DMS 273 (cell line): ENCODE data around the gene SNRPA1.
A peak's percentile ranks its signal among the peaks of the same experiment; 100 is the strongest.

Source experiments
- DNase-seq: peaks from one replicate; lab custom pipeline; 2025; ENCODE audit not compliant: unreplicated experiment; lab: John Stamatoyannopoulos, UW

The SNRPA1 gene

DNA sequence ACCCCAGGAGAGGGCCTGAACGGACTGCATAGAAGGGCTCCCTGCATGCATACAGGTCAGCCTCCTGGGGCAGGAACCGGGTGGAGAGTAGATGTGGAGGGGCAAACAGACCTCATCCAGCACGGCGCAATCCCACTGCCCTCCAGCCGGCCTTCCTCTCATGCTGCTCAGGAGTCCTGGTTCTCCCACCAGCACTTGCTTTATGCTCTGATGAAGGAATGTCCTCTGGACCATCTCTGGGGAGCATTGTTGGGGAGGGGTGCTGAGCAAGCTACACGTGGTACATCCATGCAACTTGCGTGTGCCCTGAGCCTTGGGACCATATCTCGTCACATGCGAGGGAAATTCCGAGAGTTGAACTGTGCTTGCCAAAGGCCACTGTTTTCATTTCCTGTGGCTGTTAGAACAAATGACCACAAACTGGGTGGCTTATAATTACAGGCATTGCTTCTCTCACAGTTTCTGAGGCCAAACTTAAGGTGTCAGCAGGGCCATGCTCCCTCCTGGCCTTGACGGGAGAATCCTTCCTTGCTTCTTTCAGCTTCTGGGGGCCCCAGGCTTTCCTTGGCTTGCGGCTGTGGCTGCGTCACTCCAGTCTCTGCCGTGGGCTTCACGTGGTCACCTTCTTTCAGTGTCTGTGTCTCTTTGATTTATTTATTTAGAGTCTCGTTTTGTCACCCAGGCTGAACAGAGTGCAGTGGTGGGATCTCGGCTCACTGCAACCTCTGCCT lies 30.0 kb downstream of the SNRPA1 start:
- DNase-seq = no peak

DNA sequence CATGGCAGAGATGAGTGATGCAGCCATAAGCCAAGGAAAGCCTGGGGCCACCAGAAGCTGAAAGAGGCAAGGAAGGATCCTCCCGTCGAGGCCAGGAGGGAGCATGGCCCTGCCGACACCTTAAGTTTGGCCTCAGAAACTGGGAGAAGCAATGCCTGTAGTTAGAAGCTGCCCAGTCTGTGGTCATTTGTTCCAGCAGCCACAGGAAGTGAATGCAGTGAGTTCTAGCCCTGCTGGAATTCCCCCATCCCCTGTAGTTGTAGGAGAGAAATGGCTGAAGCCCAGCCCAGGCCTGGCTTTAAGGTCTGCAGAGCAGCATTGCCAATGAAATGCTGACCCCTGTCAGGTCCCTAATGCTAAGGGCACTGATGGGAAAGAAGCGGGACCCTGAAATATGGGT lies 31.0 kb downstream of the SNRPA1 start:
- DNase-seq = no peak

DNA sequence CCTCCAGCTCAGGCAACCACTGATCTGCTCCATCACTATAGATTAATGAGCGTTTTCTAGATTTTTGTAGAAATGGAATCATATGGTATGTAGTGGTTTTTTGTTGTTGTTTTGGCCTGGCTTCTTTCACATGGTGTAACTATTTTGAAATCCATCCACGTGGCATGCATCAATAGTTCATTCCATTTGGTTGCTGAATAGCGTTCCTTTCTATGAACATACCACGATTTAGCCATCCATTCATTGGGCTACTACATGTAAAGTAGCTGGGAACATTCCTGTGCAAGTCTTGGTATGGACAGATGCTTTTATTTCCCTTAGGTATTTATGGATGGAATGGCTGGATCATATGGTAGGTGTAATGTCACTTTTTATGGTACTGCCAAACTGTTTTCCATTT lies 32.5 kb downstream of the SNRPA1 start:
- no peak for DNase-seq

DNA sequence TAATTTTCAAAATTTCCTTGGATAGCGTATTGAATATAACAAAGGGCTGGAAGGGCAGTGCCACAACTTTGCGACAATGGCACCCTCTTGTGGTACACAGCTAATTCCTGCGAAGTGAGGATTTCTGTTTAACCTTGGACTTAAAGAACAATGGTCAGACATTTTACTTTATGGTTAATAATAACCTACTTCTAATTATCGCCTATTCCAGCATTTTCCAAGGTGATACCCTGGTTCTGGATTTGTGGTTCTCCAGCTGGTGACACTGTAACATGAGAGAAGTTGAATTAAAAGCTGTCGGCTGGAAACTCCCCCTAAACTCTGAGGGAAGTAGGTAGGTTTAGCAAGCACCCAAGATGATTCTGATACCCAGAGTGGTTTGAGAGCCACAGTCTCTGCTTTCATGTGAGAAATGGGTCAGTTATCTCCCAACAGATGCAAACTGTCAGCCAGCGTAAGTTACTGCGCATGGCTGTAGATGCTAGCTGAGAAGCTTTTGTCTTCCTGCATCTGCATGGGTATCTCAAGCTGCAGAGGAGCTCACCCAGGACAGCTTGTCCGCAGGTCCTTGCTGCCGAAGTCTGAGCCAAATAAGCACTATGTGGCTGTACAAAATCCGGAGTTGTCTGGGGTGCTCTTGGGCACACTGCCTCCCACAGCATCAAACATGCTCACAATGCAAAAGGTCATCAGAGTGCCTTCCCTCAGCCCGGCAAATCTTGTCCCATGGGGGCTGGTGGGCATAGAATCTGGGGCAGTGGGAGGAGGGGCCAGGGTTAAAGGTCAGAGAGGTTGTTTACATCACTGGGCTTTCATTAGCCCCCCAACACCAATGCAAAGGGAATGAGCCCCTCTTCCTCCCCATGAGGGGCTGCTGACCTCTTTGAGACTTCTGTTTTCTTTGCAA lies 36.6 kb downstream of the SNRPA1 start:
- peak; percentile 65 for DNase-seq

DNA sequence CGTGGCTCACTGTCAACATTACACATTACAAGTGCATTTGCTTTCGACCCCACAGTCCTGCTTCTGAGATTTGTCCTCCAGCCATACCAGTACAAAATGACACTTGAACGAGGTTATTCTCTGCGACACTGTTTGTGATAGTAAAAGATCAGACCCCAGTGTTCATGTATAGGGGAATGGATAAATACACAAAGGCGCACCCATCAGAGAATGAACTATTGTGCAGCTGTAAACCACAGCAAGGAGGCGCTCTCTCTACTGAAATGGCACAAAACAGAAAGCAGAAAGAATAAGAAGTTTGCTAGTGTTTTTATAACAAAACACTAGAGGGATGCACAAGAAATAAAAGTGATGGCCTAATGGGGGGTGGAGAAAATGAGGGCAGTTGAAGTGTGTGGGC lies 38.3 kb downstream of the SNRPA1 start:
- DNase-seq = peak; percentile 12

DNA sequence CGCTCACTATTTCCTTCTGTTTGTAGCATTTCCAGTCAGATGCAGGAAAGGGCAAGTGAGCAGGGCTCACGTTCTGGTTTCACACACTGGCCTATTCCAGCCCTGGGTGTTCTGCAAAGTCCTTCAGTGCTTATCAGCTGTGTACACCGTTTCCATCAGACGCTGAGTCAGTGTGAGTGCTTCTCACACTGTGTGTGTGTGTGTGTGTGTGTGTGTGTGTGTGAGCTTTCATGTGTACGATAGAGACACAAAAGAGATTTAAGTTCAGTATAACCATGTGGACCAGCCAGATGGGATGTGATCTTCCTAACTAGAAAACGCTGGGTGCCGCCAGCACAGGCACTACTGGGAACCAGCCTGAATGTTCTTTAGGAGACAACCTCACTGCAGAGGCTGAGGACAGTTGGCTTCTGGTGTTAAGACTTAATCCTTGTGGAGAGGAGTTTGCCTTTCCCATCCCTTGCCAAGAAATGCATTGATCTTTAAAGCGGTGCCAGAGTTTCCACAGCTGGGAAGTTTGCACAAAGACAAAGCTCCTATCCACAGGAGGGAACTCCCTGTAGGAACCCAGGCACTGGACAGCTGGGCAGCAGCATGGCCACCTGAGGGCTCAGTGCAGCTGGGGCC lies 39.3 kb downstream of the SNRPA1 start:
- DNase-seq = peak; percentile 68

DNA sequence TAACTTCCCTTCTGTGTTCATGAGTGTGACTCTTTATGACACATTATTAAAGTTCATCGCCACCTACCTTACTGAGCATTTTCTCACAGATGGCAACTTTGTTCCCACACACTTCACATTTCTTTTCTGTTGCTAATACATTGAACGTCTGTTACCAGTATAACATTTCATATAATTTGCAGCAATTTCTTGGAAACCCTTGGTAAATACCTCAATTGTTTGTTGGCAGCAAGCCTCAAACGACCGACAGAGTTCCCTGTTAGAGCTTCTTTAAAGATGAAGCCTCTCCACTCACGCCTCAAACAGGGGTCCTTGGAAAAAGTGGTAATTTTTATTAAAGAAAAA lies 40.0 kb downstream of the SNRPA1 start:
- peak; percentile 55 for DNase-seq

DNA sequence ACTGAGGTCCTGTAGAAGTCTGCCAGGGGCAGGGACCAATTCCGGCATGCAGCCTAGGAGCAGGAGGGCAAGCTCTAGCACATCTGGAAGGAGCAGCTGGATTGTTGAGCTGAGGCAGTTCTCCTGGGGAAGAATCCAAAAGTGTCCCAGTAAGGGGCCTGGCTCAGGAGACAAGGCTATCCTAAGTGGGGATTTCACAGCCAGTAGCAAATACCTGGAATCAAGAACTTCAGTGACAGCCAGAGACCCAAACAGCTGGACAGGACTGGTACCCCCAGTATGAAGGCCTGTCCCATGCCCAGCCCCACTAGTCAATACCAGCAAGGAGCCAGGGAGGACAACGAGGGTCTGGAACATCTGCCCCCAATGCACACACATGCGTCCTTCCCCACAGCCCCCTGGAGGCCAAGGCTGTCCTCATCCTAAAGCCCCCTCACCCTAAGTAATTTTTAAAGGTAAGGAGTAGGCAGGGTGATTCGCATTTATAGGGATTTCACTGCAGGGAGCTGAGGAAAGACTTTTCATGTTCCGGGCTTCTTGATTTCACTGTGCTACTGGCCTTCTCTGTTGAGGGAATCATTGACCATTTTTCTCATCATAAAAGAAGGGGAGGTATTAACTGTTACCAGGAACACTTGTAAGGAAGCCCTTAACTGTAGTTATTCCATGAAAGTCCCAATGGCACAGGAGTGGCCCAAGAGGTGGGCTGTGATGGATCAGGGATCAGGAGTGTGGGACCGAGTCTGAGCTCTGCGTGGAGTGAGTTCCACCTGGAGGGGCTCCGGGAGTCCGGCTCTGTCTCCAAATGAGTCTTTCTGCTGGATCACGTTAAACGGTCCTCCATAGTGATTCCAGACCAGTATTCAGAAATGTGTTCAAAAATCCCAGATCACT lies 40.6 kb downstream of the SNRPA1 start:
- DNase-seq = no peak

DNA sequence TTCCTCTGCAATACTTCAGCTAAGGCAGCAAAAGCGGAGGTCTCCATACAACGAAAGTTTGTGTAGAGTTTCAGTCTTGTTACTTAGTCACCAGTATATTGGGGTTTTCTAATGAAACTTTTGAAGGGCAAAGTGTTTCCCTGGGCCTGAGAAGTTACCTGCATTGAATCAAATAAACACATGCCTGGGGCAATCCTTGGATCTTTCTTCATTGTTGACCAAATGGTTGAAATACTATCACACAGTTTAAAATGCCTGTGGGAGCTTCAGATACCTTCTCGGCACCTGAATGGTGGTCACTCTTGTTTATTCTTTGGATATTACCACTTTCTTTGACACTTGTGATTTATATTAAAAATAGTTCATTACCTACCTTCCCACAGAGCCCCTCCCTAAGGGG lies 42.2 kb downstream of the SNRPA1 start:
- no peak for DNase-seq

DNA sequence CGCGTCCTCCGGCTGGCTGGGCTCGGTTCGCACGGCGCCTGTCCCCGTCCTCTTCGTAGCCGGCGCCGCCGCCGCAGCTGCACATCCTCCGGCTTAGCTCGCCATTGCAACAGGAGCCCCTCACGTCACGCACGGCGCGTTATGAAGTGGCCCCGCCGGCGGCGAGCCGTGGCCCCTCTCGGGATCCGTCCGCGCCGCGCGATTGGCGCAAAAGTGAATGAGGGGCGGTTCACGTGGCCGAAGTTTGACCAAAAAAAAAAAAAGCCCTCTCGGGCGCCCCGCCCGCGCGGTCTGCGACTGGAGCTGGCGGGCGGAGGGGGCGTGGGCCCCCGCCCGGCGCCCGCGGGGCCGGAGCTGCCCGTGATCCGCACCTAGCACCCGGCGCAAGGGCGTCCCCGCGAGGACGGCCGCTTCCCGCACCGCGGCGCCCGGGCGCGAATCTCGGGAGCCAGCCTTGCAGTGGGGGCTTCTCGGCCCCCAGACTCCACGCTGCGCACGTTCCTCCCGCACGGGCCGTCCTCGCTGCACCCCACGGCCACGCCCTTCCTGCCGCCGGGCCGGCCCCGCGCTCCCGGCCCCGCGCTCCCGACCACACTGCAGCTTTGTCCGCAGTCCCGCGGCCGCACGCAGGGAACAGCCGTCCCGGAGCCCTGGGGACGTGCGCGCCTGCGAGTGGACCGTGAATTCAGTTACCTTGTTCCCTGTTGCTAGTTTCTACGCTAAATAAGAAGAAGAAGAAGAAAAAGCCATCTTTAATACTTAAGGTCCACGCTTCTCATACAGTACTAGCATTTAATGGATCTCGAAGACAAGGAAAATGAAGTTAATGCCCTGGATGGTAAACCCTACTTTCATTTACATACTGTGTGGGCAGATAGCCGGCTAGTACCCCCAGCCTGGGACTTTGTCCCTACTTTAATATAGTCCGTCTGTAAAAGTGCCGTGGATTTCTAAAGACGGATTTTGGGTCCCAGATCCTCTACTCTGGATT lies 42.9 kb downstream of the SNRPA1 start, which contains the start of gene CHSY1:
CHSY1 (minus strand) TSS at position 219 of the 991 bp plus-strand sequence. CDS start 592 bp downstream, outside the sequence.
- peak; percentile 87 for DNase-seq

DNA sequence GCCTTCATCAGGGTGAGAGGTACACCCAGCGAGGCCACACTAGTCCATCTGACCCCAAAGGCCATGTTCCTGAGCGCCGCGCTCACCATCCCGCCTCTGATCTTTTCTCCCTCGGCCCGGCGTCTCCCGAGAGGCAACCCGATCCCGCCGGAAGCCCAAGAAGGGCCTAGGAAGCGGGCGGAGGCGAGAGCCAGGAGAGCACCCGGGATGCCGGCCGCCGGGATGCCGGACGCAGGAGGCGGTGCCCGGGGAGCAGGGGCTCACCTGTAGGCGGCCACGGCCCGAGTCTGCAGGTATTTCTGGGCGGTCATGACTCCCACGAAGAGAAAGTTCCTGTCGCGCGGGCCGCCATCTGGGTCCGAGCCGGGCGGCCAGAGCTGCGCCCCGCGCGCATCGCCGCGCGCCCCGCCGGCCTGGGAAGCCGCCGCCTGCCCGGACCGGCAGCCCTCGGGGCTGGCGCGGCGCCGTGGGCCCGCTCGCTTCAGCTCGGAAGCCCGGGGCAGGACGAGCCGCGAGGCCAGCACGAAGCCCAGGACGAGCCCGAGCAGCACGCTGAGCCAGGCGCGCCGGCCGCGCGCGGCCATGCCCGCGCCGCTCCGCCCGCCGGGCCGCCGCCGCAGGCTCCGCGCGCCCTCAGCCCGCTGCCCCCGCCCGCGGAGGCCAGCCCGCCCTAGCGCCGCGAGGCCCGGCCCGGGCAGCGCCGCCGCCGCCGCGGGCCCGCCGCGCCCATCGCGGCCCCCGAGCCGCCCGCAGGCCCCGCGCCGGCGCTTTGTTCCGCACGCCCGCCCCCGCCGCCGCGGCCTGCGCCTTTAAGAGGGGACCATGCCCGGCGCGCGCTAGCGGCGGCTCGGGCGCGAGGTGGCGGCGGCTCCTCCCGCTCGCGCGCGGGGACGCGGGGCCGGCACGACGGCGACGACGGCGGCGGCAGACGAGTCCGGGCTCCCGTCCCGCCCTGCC lies 43.9 kb downstream of the SNRPA1 start:
- peak; percentile 80 for DNase-seq

DNA sequence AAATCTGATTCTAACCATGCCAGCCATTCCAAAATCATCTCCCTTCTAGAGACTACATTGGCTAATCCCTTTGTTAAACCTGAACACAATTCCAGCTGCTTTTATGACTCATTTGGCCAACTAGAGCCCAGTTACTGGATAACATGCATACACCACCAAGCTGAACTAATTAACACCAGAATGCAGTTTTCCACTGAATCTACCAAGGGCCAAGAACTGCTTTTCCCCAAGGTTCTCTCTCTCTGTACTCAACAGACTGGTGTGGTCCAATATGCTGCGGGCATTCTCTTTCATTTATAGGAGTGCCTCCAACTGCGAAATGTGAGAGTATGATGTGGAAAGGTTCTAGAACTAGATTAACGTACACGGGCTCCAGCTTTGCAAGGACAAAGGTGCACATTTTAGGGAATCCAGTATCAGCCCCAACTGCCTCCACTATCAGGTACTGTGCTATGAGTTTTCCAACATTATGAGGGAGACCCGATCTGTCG lies 44.7 kb downstream of the SNRPA1 start:
- DNase-seq = peak; percentile 37

DNA sequence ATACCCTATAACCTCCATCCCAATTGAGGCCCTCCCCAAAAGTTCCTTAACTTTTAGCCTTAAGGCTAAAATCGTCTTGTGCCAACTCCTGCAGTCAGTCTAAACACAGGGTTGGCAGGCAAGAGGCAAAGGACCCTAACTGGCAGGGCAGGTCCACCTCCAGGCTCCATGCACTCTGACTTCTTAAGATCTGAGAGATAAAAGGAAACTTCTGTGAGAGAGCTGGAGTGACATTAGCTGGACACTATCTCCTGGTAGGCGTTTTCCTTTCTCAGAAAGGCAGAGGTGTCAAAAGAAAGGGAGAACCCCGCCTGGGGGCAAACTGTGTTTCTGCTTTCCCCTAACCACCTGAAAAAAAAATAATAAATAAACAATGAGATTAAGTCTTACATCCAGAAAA lies 46.8 kb downstream of the SNRPA1 start:
- no peak for DNase-seq

DNA sequence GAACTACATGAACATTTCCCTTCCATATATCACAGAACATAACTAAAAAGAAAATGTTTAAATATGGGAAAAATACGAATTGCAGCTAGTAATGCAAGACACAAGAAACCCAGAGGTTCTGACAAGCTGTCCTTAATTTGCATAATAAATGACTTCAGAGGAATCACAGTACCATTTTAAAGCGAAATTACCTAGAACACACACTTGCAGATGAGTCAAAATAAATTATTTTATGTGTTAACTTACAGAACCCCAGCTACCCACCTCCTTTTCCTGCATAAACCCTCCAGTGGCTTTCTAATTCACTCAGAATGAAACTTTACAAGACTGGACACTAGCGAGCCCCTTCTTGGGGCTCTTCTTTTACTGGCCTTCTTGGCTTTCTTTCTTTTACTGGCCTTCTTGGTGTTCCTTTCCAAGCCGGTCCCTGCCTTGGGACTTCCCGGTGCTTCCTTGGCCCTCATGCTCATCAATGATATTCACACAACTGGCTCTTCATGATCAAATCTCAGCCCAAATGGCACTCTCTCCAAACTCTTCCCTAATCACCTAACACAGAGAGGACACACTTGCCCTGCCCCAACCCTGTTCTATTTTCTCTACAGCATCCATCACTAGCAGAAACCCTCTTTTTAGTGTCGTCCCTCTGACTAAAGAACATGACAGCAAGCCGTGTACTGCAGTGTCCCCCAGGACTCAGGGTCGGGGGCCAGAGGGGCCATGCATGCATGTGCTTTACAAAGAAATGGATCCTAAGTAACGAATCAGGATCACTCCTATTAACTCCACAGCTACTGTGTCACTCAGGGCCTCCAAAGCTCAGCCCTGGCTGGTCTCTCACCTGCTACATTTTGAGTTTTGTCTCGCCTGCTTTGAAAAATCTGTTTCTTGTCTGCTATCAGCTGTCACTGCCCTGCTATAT lies 48.0 kb downstream of the SNRPA1 start:
- no peak for DNase-seq

DNA sequence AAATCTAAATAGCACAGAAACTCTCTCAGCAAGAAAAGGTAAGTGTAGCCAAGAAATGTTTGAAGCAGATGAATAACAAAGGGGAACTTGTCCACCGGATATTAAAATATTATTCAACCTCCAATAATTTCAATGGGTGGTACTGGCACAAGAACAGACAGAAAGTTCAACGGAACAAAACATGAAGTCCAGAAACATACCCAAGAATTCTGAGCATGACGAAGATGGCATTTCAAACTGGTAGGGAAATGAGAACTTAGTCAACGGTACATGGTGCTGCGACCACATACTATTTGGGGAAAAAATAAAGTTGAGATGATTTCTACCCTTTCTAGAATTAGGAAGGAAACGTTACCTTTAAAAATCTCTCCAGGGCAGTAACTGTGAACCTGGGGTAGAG lies 48.7 kb downstream of the SNRPA1 start:
- no peak for DNase-seq

DNA sequence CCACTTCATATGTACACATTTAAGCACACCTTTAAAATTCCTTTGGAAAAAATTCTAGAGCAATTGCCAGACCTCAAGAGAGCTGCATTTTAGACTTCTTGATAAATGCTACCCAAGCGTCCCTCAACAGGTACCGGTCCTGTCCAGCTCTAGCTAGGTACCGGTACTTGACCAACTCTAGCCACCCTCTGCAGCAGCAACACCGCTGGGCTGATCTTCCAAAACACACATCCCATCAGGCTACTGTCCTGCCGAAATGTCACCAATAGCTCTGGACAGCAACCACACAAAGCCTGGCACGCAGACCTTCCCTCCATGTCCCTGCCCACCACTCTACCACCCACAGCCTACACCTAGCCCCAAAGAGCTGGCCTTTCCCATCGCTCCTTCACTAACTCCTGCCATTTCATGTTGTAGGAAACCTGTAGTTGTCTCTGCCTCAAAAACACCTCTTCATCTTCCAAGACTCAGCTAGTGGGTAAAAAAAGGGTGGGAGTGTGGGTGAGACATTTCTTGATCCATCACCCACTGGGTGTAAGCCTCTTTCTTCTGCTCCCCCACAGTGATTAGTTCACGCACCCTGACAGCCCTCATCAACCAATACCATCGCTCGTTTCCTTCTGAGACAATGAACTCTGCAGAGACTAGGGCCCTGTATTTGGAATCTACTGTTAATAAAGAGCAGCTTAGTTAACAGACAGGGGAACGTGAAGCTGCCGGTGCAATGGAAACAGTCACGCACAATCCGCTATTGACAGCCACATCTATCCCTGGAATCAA lies 50.0 kb downstream of the SNRPA1 start:
- DNase-seq = no peak
